ENCODE measurements around the gene TMEM132D.

The TMEM132D gene

GRCh38 chr12:129378496-129378895 is 525.3 kb downstream of the TMEM132D start:
- no peak overlapping the region for H2AFZ ChIP-seq (ENCODE audit: low read depth)
- H3K4me3 ChIP-seq (IDR thresholded peaks at IDR 0.05; ENCODE audit: insufficient read depth, low read depth, low read length), result no peak overlapping the region
- H3K36me3 ChIP-seq (ENCODE audit: insufficient read depth), result no peaks in the 10 kb centered on the region
- no peak overlapping the region for H3K9ac ChIP-seq
- no peak overlapping the region for H3K27ac ChIP-seq
- no peaks in the 10 kb centered on the region for H3K79me2 ChIP-seq (ENCODE audit: insufficient read depth, low read depth)
- H3K27me3 ChIP-seq (ENCODE audit: insufficient read depth, low read depth), result no peaks in the 10 kb centered on the region
- TF ChIP-seq CTCF (conservative IDR thresholded peaks at IDR 0.05; ENCODE audit: low read depth, low read length), result no peak
- no peak overlapping the region for H3K4me2 ChIP-seq
- H3K4me1 ChIP-seq (ENCODE audit: low read depth, poor library complexity, severe bottlenecking), result peaks cover 6% of the 10 kb centered on the region
- no peaks in the 10 kb centered on the region for H4K20me1 ChIP-seq (ENCODE audit: insufficient read depth)

DNA sequence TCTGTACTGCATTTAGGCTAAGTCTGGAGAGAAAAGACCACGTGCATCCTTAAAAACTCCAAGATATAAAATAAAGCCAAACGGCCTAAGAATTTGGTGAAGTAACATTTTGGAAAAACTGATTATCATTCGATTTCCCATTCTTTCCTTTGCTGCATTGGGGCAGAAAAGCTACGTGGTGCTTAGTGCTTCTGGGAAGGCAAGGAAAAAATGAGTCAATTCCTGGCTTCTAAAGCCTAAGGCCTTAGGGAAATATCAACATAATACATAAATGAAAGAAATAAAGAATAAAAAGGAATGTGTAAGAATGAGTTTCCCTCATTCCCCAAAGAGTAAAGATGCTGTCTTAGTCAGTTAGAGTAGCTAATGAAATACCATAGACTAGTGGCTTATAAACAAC is 530.1 kb downstream of the TMEM132D start:
- no peak overlapping the region for H2AFZ ChIP-seq (ENCODE audit: low read depth)
- H3K4me2 ChIP-seq, result no peak overlapping the region
- no peaks in the 10 kb centered on the region for H3K79me2 ChIP-seq (ENCODE audit: insufficient read depth, low read depth)
- H3K27ac ChIP-seq, result no peak overlapping the region
- H3K36me3 ChIP-seq (ENCODE audit: insufficient read depth), result no peaks in the 10 kb centered on the region
- H3K4me3 ChIP-seq (IDR thresholded peaks at IDR 0.05; ENCODE audit: insufficient read depth, low read depth, low read length), result no peak overlapping the region
- H3K4me1 ChIP-seq (ENCODE audit: low read depth, poor library complexity, severe bottlenecking), result peaks cover 6% of the 10 kb centered on the region
- H3K27me3 ChIP-seq (ENCODE audit: insufficient read depth, low read depth), result no peaks in the 10 kb centered on the region
- H3K9ac ChIP-seq, result no peak overlapping the region
- H4K20me1 ChIP-seq (ENCODE audit: insufficient read depth), result no peaks in the 10 kb centered on the region
- TF ChIP-seq CTCF (conservative IDR thresholded peaks at IDR 0.05; ENCODE audit: low read depth, low read length), result no peak

- no peak overlapping the region for H3K9ac ChIP-seq
- H3K79me2 ChIP-seq (ENCODE audit: insufficient read depth, low read depth), result no peaks in the 10 kb centered on the region
- TF ChIP-seq CTCF (conservative IDR thresholded peaks at IDR 0.05; ENCODE audit: low read depth, low read length), result no peak
- no peaks in the 10 kb centered on the region for H3K4me1 ChIP-seq (ENCODE audit: low read depth, poor library complexity, severe bottlenecking)
- H3K27me3 ChIP-seq (ENCODE audit: insufficient read depth, low read depth), result no peaks in the 10 kb centered on the region
- no peaks in the 10 kb centered on the region for H4K20me1 ChIP-seq (ENCODE audit: insufficient read depth)
- no peaks in the 10 kb centered on the region for H3K36me3 ChIP-seq (ENCODE audit: insufficient read depth)
- H3K4me3 ChIP-seq (IDR thresholded peaks at IDR 0.05; ENCODE audit: insufficient read depth, low read depth, low read length), result no peak overlapping the region
- H3K4me2 ChIP-seq, result no peak overlapping the region
- H2AFZ ChIP-seq (ENCODE audit: low read depth), result no peak overlapping the region
- no peak overlapping the region for H3K27ac ChIP-seq
Measured at GRCh38 chr12:129372876-129373275, 530.9 kb downstream of the TMEM132D start.

DNA sequence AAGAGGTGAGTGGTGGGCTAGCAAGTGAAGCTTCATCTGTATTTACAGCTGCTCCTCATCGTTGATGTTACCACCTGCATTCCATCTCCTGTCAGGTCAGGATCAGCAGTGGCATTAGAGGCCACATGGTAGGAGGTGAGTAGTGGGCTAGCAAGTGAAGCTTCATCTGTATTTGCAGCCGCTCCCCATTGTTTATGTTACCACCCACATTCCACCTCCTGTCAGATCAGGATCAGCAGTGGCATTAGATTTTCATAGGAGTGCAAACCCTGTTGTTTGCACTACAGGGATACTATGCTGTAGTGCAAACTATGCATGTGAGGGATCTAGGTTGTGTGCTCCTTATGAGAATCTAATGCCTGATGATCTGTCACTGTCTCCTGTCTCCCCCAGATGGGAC is 531.5 kb downstream of the TMEM132D start:
- no peak overlapping the region for H3K4me2 ChIP-seq
- no peak overlapping the region for H2AFZ ChIP-seq (ENCODE audit: low read depth)
- no peaks in the 10 kb centered on the region for H3K79me2 ChIP-seq (ENCODE audit: insufficient read depth, low read depth)
- no peak for TF ChIP-seq CTCF (conservative IDR thresholded peaks at IDR 0.05; ENCODE audit: low read depth, low read length)
- H3K27me3 ChIP-seq (ENCODE audit: insufficient read depth, low read depth), result no peaks in the 10 kb centered on the region
- no peak overlapping the region for H3K27ac ChIP-seq
- H4K20me1 ChIP-seq (ENCODE audit: insufficient read depth), result no peaks in the 10 kb centered on the region
- H3K9ac ChIP-seq, result no peak overlapping the region
- H3K36me3 ChIP-seq (ENCODE audit: insufficient read depth), result no peaks in the 10 kb centered on the region
- no peak overlapping the region for H3K4me3 ChIP-seq (IDR thresholded peaks at IDR 0.05; ENCODE audit: insufficient read depth, low read depth, low read length)
- no peaks in the 10 kb centered on the region for H3K4me1 ChIP-seq (ENCODE audit: low read depth, poor library complexity, severe bottlenecking)

DNA sequence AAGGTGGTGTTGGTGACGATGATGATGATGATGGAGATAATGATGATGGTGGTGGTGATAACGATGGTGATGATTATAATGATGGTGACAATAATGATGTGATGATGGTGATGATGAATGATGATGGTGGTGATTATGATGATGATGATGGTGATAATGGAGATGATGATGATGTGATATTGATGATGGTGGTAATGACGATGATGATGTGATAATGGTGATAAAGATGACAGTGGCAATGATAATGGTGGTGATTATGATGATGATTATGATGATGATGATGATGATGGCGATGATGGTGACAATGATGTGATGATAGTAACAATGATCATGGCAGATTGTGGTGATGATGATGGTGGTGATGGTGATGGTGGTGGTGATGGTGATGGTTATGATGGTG is 532.6 kb downstream of the TMEM132D start:
- H3K27ac ChIP-seq, result no peak overlapping the region
- no peak for TF ChIP-seq CTCF (conservative IDR thresholded peaks at IDR 0.05; ENCODE audit: low read depth, low read length)
- no peak overlapping the region for H3K9ac ChIP-seq
- H2AFZ ChIP-seq (ENCODE audit: low read depth), result no peak overlapping the region
- no peaks in the 10 kb centered on the region for H3K36me3 ChIP-seq (ENCODE audit: insufficient read depth)
- no peak overlapping the region for H3K4me3 ChIP-seq (IDR thresholded peaks at IDR 0.05; ENCODE audit: insufficient read depth, low read depth, low read length)
- H3K4me1 ChIP-seq (ENCODE audit: low read depth, poor library complexity, severe bottlenecking), result no peaks in the 10 kb centered on the region
- H3K79me2 ChIP-seq (ENCODE audit: insufficient read depth, low read depth), result no peaks in the 10 kb centered on the region
- H3K4me2 ChIP-seq, result no peak overlapping the region
- no peaks in the 10 kb centered on the region for H4K20me1 ChIP-seq (ENCODE audit: insufficient read depth)
- H3K27me3 ChIP-seq (ENCODE audit: insufficient read depth, low read depth), result no peaks in the 10 kb centered on the region
